MV-4-11 (cell line): ENCODE data around the gene KLHL29.
"Not testable (repeated sequence)": the region's sequence is repeated elsewhere in the genome, so short reads cannot be mapped to it uniquely, and the experiment has no call there.

Source experiments
- DNase-seq: peaks from one replicate; lab custom pipeline; 2025; lab: John Stamatoyannopoulos, UW

Gene KLHL29

GRCh38 chr2:23722255-23722654 is 337.3 kb downstream of the KLHL29 start:
- DNase-seq, result no peak

GRCh38 chr2:23723029-23723428 is 338.1 kb downstream of the KLHL29 start:
- not testable (repeated sequence) for DNase-seq

GRCh38 chr2:23734416-23734815 is 349.4 kb downstream of the KLHL29 start:
- DNase-seq, result peak; percentile 42

- not testable (repeated sequence) for DNase-seq
Measured at GRCh38 chr2:23736783-23737182, 351.8 kb downstream of the KLHL29 start.

- no peak for DNase-seq
Measured at GRCh38 chr2:23745068-23745725, 360.2 kb downstream of the KLHL29 start.

- no peak for DNase-seq
Measured at GRCh38 chr2:23745726-23746105, 360.7 kb downstream of the KLHL29 start.

- no peak for DNase-seq
Measured at GRCh38 chr2:23746141-23746863, 361.3 kb downstream of the KLHL29 start.

GRCh38 chr2:23751747-23752265 is 366.8 kb downstream of the KLHL29 start:
- no peak for DNase-seq

- DNase-seq, result no peak
Measured at GRCh38 chr2:23753291-23754010, 368.5 kb downstream of the KLHL29 start.

- DNase-seq, result no peak
Measured at GRCh38 chr2:23754970-23755369, 370.0 kb downstream of the KLHL29 start.

GRCh38 chr2:23756593-23757292 is 371.8 kb downstream of the KLHL29 start:
- DNase-seq, result no peak

GRCh38 chr2:23757686-23758433 is 372.9 kb downstream of the KLHL29 start:
- peak; percentile 53 for DNase-seq
